Measurements from ENCODE around the gene GPR15LG. TPM values are rescaled to one million over a fixed set of nuclear protein-coding genes. Genes with fewer than 3 reads are reported as not detected.

GPR15LG gene
- total RNA-seq, 4 donors from 2014 or later = not detected

DNA sequence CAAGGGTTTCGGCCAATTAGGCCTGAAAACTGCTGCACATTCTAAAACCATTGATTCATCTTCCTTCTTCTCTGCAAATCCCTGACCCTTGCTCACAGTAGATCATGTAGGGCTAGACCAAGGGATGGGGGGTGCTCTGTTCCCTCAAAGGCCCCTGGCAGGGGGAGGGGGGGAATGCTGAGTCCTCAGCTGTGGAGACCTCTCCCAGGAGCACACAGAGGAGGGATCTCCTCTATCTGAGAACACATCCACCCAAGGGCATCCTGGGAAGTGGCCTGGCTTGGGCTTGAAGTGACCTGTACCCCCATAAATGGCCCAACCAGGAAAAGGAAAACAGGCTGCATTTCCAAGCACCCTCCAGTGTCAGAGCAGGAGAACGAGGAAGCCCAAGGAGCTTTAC, 19.7 kb downstream of the GPR15LG start:
- WGBS = 79% methylated on average over 2 of the region's 2 CpGs
- no peak for DNase-seq (ENCODE audit: extremely low spot score)

DNA sequence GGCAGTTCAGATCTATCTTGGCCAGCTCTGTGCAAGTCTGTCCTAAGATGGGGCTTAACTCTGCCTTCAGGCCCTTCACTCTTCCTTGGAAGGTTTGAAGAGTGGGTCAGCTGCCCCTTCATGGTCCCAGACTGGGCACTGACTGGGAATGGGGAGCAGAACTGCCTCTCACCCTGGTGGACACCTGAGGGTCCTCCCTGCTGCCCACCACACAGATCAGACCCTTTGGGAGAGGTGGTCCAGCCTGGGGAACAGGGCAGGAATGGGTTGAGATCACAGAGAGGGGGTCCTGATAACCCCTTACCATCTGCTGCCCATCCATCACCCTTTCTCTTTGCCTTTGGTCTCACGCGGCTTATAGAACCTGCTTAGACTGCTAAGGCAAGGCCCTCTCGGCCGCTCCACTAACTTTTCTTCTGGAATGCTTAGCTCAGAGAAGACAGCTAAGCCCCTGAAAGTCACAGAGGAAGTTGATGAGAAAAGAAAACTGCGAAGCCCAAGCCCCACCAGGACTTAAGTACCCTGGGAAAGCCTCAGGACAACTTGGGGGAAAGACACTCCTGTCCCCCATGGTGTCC, 20.3 kb downstream of the GPR15LG start:
- TF ChIP-seq EP300 (IDR thresholded peaks at IDR 0.05) (no peak), POLR2A (IDR thresholded peaks at IDR 0.05; ENCODE audit: low read depth) (no peak), POLR2AphosphoS5 (IDR thresholded peaks at IDR 0.05) (no peak)
- TF ChIP-seq, protein P1, sequence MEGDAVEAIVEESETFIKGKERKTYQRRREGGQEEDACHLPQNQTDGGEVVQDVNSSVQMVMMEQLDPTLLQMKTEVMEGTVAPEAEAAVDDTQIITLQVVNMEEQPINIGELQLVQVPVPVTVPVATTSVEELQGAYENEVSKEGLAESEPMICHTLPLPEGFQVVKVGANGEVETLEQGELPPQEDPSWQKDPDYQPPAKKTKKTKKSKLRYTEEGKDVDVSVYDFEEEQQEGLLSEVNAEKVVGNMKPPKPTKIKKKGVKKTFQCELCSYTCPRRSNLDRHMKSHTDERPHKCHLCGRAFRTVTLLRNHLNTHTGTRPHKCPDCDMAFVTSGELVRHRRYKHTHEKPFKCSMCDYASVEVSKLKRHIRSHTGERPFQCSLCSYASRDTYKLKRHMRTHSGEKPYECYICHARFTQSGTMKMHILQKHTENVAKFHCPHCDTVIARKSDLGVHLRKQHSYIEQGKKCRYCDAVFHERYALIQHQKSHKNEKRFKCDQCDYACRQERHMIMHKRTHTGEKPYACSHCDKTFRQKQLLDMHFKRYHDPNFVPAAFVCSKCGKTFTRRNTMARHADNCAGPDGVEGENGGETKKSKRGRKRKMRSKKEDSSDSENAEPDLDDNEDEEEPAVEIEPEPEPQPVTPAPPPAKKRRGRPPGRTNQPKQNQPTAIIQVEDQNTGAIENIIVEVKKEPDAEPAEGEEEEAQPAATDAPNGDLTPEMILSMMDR (IDR thresholded peaks at IDR 0.05) = no peak
- Histone ChIP-seq H3K9me3 (no peaks in the 10 kb centered on the region), H3K4me3 (peak overlapping the region; percentile 51 to 56 (median 52)), H3K27me3 (peaks cover 0 to 82% (median 23%) of the 10 kb centered on the region in 4 donors), H3K36me3 (no peaks in the 10 kb centered on the region), H3K4me1 (peaks cover 6 to 19% (median 15%) of the 10 kb centered on the region in 4 donors), H3K27ac (replicated peaks in 1 of 4) (no peak overlapping the region)
- WGBS = 25% methylated on average over 5 of the region's 5 CpGs
- no peak for DNase-seq (ENCODE audit: extremely low spot score)
- intact Hi-C loops (cut with DNase I) = no loop called here

More for the DNA sequence above, 19.7 kb downstream of the GPR15LG start:
- H3K36me3 ChIP-seq = no peaks in the 10 kb centered on the region
- no peaks in the 10 kb centered on the region for H3K9me3 ChIP-seq
- peaks cover 6 to 19% (median 15%) of the 10 kb centered on the region in 4 donors for H3K4me1 ChIP-seq
- intact Hi-C loops (cut with DNase I) = no loop called here
- peaks cover 0 to 88% (median 23%) of the 10 kb centered on the region in 4 donors for H3K27me3 ChIP-seq
- H3K4me3 ChIP-seq = no peak overlapping the region
- TF ChIP-seq EP300 (IDR thresholded peaks at IDR 0.05) = no peak
- TF ChIP-seq POLR2A (IDR thresholded peaks at IDR 0.05; ENCODE audit: low read depth) = no peak
- TF ChIP-seq POLR2AphosphoS5 (IDR thresholded peaks at IDR 0.05) = no peak
- TF ChIP-seq, protein P1 (IDR thresholded peaks at IDR 0.05) = no peak
- H3K27ac ChIP-seq (replicated peaks in 1 of 4) = no peak overlapping the region

DNA sequence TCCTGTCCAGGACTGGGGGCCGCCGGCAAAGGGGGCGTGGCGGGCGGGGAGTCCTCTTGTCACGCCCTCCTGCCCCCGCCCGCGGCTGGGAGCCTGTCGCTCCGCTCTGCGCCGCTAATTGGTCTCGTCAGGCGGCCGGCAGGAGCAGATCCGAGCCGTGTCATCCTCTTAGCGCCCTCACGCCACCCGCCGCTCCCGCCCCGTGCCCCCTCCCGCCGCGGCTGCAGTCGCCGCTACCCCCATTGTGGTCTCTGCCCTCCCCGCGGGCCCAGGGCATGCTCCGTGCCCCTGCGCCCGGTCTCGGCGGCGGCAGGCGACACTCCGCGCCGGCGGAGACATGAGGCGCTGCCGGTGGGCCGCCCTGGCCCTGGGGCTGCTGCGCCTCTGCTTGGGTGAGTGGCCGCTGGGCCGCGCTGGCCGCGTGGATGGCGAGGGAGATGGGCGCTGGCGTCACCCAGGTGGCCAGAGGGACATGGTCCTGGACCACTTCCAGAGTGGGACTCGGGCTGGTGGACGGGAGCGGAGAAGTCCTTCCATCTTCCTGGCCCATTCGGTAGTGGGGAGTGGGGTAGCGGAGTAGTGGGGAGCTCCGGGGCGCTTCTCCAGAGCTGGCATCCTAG, 20.9 kb downstream of the GPR15LG start, which contains the start of gene CDHR1:
CDHR1 (plus strand) TSS at position 114 of the 620 bp plus-strand sequence; CDS start at position 338, 224 bp downstream.
- DNase-seq (ENCODE audit: extremely low spot score) = no peak
- H3K4me1 ChIP-seq = peaks cover 6 to 19% (median 15%) of the 10 kb centered on the region in 4 donors
- H3K4me3 ChIP-seq = peak within 1 kb of the TSS; percentile 51 to 56 (median 52)
- WGBS = no CpG with 5 or more reads among the region's 61 CpGs
- H3K36me3 ChIP-seq = no peaks in the 10 kb centered on the region
- no peak within 1 kb of the TSS for H3K27ac ChIP-seq (replicated peaks in 1 of 4)
- peaks cover 0 to 80% (median 23%) of the 10 kb centered on the region in 4 donors for H3K27me3 ChIP-seq
- intact Hi-C loops (cut with DNase I) = no loop called here
- H3K9me3 ChIP-seq = no peaks in the 10 kb centered on the region
- TF ChIP-seq, protein P1 (IDR thresholded peaks at IDR 0.05) = no peak
- no peak for TF ChIP-seq POLR2AphosphoS5 (IDR thresholded peaks at IDR 0.05)
- TF ChIP-seq POLR2A (IDR thresholded peaks at IDR 0.05; ENCODE audit: low read depth) = no peak
- TF ChIP-seq EP300 (IDR thresholded peaks at IDR 0.05) = no peak

DNA sequence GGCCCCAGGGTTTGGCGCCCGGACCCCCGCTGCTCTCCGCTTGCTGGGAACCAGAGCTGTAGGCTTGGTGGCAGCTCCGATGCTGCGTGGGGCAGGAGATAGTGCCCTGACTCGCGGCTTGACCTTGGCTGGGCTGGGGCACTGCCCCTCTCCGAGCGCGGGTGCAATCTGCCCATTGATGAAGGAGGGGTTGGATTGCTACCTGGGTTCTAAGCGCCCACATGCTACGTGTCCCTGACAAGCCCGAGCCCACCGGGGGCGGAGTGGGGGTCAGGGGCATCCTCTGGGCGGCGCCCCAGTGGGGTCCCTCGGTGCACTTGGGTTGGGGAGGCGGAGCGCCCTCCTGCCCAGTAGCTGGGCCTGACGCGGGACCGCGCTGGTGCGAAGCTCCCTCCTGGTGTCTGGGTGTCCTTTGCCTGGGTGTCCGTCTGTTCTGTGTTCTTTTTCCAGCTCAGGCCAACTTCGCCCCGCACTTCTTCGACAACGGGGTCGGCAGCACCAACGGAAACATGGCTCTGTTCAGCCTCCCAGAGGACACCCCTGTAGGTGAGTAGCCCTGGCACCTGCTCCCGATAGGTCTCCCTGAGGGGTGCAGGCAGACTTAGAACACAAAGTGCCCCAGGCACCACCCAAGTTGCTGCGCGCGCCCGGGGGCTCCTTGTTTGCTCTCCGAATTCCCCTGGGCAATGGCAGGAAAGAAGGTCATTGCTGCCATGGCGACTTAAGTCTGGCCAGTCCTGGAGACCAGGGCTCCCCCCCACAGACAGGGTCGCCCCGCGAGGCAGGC, 21.6 kb downstream of the GPR15LG start:
- Histone ChIP-seq H3K4me3 (peak overlapping the region; percentile 51 to 56 (median 52)), H3K27me3 (peaks cover 0 to 79% (median 23%) of the 10 kb centered on the region in 4 donors), H3K9me3 (no peaks in the 10 kb centered on the region), H3K27ac (replicated peaks in 1 of 4) (no peak overlapping the region), H3K36me3 (no peaks in the 10 kb centered on the region), H3K4me1 (peaks cover 6 to 19% (median 15%) of the 10 kb centered on the region in 4 donors)
- 37% methylated on average over 16 of the region's 43 CpGs for WGBS
- TF ChIP-seq POLR2AphosphoS5 (IDR thresholded peaks at IDR 0.05) = no peak
- TF ChIP-seq, protein P1 (IDR thresholded peaks at IDR 0.05) = no peak
- TF ChIP-seq EP300 (IDR thresholded peaks at IDR 0.05) = no peak
- no peak for TF ChIP-seq POLR2A (IDR thresholded peaks at IDR 0.05; ENCODE audit: low read depth)
- intact Hi-C loops (cut with DNase I) = no loop called here
- DNase-seq (ENCODE audit: extremely low spot score) = no peak

All from esophagus muscularis mucosa (tissue), 4 donors.